ENCODE results near the gene SLC35A5. TPM values are rescaled to one million over a fixed set of nuclear protein-coding genes. Genes with fewer than 3 reads are reported as not detected.

Gene SLC35A5
- total and polyA plus RNA-seq, 9 of the 15 experiments (the other 6 are each of a cell fraction or from before 2014, with no cell fraction given), result 4.0 to 13.0 (median 9.7) TPM

- Histone ChIP-seq H3K9me3 (replicated peaks; ENCODE audit: control insufficient read depth, insufficient read depth, low read depth, low read length) (no peaks in the 10 kb centered on the region; the same call in 1 of the 2 replicates), H4K20me1 (replicated peaks; ENCODE audit: control insufficient read depth, insufficient read depth, low read length) (no peaks in the 10 kb centered on the region), H3K9ac (ENCODE audit: insufficient read depth in 1 of 2, low read depth in 2 of 2, low read length in 2 of 2) (no peak overlapping the region), H3K4me3 (no peak overlapping the region), H3K9me1 (ENCODE audit: control insufficient read depth, insufficient read depth, low read length) (no peaks in the 10 kb centered on the region), H3K36me3 (ENCODE audit: control insufficient read depth, insufficient read depth, low read length) (no peaks in the 10 kb centered on the region), H3K27me3 (ENCODE audit: control insufficient read depth in 2 of 2, insufficient read depth in 2 of 2, low read length in 2 of 2) (no peaks in the 10 kb centered on the region), H3K27ac (ENCODE audit: extremely low read depth, low read depth, low read length) (no peak overlapping the region), H3K4me2 (ENCODE audit: insufficient read depth, low read length) (no peak overlapping the region), H2AFZ (ENCODE audit: low read depth, low read length) (no peak overlapping the region), H3K79me2 (ENCODE audit: control insufficient read depth, insufficient read depth, low read length) (no peaks in the 10 kb centered on the region), H3K4me1 (replicated peaks in 1 of 2; ENCODE audit: control insufficient read depth in 2 of 2, insufficient read depth in 2 of 2, low read length in 2 of 2) (peaks cover 0 to 2% of the 10 kb centered on the region in 2 experiments; a peak in 1 of 5 replicates)
- ATAC-seq, result no peak
- CTCF ChIA-PET (ENCODE audit: low intra/inter-chr PET ratio), result no interaction called here
- POLR2A ChIA-PET, result interaction anchor here (1.0 kb wide), 1 partner anchor 30 kb away, joined by 3 read pairs; no protein-coding TSS in a partner anchor
- no TSS peak for BruUV-seq (replicated peaks)
- no peak for FAIRE-seq
- TF ChIP-seq ARID3B (CRISPR knock-in tag; IDR thresholded peaks at IDR 0.05; ENCODE audit: borderline replicate concordance) (no peak), MLX (CRISPR knock-in tag; conservative IDR thresholded peaks at IDR 0.05) (no peak), RFX1 (IDR thresholded peaks at IDR 0.05) (peak; percentile 87), CXXC5 (CRISPR knock-in tag; IDR thresholded peaks at IDR 0.05) (no peak), SLC30A9 (CRISPR knock-in tag; IDR thresholded peaks at IDR 0.05) (no peak)
- intact Hi-C loops (cut with micrococcal nuclease) (no loop called here), in situ Hi-C loops (cut with MboI) (no loop called here)
- no peak for DNase-seq (ENCODE audit: extremely low read depth in 1 of 4, low spot score in 3 of 4)
- 30% methylated on average over 9 of the region's 9 CpGs for WGBS (ENCODE audit: insufficient coverage, low coverage, missing lambda C conversion rate)
Observed at GRCh38 chr3:112605285-112605684, 43.4 kb downstream of the SLC35A5 start.

Data from K562 (cell line).